GM19467 (cell line): ENCODE measurements around the gene COQ9.
A peak's percentile ranks its signal among the peaks of the same experiment; 100 is the strongest.
"Not testable (repeated sequence)": the region's sequence is repeated elsewhere in the genome, so short reads cannot be mapped to it uniquely, and the experiment has no call there.

ENCODE experiments used
- ATAC-seq: cut with Tn5 transposase; IDR thresholded peaks from one replicate; pipeline ENCODE4 v1.9.1; 2021; ENCODE audit warnings: mild to moderate bottlenecking, moderate library complexity; ENCODE audit not compliant: unreplicated experiment

COQ9 gene, protein sequence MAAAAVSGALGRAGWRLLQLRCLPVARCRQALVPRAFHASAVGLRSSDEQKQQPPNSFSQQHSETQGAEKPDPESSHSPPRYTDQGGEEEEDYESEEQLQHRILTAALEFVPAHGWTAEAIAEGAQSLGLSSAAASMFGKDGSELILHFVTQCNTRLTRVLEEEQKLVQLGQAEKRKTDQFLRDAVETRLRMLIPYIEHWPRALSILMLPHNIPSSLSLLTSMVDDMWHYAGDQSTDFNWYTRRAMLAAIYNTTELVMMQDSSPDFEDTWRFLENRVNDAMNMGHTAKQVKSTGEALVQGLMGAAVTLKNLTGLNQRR

DNA sequence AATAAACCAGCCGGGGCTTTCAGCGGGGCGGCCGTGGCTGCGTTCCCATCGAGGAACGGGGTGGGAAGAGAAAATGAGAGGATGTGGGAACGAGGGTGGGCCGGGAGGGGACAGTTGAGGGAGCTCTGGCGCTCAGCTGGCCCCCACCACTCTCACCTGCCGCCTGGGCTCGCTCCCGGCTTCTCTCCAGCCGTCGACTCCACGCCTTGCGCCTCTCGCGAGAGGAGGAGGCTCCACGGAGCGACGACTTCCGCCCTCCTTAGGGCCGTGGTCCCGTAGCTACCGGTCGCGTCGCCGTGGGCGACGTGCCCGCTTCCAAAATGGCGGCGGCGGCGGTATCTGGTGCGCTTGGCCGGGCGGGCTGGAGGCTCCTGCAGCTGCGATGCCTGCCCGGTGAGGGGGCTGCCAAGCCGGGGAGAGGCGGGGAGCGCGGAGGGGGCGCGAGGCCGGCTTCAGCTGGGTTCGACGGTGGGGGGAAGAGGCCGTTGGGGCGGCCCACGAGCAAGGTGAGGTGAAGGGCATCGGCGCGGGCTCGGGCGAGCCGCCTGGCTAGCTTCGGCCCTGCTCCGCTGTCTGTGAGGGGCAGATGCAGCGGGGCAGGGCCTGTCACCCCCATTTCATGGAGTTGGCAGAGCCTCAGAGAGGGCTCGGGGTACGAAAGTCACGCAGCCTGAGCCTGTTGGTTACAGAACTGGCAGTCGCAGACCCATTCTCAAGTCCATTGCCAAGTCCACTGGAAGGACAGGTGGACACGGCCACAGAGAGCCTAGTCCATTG is at the start of gene COQ9, which contains the start of gene CIAPIN1:
COQ9 (plus strand) TSS at position 294 of the 777 bp plus-strand sequence; CDS start at position 321, 27 bp downstream.
CIAPIN1 (minus strand) TSS at position 200 of the 777 bp plus-strand sequence. CDS start 6,457 bp downstream, outside the sequence.
- peak; percentile 95 for ATAC-seq

- ATAC-seq, result not testable (repeated sequence)
Measured at GRCh38 chr16:57397493-57397892, 49.8 kb upstream of the COQ9 start.

DNA sequence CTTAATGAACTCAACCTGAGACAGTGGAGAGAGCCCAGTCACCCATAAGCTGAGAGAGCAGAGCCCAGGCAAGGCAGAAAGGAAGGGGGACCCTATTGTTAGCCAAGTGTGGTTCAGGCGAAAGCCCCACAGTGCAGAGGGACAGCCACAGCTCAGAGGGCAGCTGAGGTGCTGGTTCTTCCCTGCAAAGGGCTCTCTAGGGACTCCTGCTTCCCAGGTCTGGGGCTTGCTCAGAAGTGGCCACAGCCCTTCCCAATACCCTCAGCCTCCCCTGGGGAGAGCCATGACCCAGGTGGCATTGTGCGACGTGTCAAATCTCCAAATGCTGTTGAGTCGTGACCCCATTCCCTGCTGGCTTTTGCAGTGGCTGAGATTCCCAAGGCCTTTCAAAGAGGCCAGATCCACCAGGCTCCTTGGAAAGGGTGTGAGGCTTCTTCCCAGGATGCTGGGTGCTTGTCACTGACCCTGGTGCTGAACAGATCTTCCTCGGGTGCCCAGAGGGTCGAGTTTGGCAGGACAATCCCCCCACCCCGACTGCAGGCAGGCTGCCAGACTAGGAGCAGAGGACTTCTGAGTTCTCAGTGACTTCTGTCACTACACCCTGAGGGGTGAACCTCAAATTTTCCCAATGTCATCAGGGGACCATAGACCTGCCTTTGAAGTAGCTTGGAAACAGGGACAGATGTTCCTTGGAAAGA is 45.2 kb upstream of the COQ9 start:
- no peak for ATAC-seq

DNA sequence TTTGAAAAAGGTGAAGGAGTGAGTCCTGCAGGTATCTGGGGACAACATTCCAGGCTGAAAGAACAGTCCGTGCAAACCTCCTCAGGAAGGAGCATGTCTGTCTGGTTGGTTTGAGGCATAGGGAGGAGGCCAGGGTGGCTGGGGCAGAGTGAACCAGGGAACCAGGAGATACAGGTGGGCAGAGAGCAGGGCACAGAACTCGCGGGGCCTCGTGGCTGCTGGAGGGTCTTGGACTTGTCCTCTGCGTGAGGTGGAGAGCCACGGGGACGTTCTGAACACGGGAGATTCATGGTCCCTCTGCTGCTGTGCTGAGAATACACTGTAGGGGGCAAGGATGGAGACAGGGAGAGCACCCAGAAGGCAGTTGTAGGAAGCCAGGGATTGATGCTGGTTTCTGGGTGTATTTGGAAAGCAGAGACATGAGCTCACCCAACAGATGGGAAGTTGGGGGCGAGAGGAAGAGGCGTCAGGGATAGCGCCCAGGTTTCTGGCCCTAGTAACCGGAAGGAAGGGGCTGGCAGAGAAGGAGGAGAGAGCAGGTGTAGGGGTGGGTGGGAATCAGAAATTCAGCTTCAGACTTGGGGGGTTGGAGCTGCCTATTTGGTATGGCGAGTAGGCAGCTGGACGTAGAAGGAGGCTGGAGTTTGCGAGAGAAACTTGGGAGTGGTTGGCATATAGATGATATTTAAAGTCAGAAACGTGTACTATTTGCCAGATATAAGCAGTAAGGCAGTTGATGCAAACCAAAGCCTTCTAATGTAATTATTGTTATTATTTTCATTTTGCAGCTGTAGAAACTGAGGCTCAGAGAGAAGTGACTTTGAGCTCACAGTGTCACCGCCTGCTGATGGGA is 43.1 kb upstream of the COQ9 start, which contains the start of gene CCL17:
CCL17 (plus strand) TSS at position 803 of the 853 bp plus-strand sequence. CDS start 9,166 bp downstream, outside the sequence.
- no peak for ATAC-seq

GRCh38 chr16:57405097-57405496 is 42.2 kb upstream of the COQ9 start:
- no peak for ATAC-seq

DNA sequence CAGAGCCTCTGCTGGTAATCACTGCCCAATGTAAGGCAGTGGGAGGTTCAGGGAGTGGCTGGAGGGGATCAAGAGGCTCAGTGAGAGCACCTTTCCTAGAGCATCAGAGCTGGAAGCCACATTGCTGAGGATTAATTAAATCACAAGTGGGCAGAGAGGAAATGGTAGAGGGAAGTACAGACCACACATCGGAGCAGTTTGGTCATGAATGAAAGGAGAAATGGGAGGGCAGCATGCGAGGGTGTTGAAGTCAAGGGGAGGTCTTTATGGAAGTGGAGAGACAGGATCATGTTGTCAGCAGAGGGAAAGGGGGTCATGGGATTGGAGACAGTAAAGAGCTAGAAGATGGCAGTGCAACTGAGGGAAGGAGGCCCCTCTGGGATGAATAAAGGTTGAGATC is 40.4 kb upstream of the COQ9 start:
- ATAC-seq, result no peak

DNA sequence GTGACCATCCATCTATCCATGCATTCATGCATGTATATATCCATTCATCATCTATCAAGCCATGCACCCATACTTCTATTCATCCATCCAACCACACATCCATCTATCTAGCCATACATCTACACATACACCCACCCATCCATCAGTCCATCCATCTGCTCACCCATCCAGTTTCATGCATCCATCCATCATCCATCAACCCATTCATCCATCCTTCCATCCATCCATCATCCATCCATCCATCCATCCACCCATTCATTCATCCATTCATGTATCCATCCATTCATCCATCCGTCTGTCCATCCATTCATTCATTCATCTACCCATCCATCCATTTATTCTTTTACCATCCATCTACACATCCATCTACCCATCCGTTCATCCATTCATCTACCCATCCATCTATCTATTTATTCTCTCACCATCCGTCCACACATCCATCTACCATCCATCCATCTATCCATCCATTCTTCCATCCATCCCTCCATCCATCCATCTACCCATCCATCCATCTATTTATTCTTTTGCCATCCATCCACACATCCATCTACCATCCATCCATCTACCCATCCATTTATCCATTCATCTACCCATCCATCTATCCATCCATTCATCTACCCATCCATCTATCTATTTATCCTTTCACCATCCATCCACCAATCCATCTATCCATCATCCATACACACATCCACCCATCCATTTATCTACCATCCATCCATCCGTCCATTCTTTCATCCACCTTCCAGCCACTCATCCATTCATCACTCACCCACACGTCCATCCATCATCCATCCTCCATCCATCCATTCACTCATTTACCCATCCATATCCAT is 39.5 kb upstream of the COQ9 start:
- no peak for ATAC-seq

DNA sequence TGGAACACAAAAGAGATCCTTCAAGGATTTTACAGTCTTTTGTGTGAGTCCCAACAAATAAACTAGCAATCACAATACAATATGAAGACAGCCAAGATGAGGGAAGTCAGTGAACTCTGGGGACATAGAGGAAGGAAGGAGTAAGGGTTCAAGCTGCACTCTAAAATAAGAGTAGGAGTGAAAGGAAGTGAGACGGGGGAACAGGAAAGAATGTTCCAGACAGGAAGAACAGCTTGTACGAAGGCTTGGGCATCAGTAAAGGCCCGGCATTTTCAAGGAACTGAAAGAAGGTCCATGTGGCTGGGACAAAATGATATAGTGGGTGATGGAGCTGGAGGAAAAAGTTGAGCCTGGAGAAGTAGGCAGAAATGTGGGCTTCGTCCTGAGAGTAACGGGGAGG is 38.2 kb upstream of the COQ9 start:
- no peak for ATAC-seq

DNA sequence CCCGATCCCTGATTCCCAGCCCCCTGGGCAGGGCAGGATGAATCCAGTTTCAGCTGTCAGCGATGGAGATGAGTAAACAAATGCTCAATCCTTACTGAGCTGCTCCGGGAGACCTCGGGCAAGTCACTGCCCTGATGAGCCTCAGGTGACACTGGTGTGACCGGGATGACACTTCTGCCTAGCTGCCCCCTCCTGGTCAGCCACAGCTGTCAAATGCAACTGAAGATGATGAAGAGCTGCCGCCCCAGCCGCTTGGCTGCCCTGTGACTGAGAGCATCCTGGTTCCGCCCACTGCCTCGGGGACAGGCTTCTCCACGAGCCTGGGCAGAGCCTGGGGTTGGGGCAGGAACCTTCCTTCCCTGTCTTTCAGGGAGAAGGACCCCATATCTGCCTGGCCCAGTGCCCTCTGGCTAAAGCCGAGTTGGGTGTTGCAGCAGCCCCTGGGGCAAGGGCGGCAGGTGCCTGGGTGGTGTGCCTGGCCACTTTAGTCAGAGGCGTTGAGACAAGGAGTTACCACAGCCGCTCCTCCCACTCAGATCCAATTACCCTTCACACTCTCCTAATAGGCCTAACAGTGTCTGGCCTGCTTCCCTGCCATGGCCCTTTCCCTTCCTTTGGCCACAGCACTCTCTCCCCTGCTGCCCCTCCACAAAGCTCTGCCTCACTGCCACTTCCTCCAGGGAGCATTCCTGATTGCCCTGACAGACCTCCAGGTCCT is 37.2 kb upstream of the COQ9 start:
- no peak for ATAC-seq

DNA sequence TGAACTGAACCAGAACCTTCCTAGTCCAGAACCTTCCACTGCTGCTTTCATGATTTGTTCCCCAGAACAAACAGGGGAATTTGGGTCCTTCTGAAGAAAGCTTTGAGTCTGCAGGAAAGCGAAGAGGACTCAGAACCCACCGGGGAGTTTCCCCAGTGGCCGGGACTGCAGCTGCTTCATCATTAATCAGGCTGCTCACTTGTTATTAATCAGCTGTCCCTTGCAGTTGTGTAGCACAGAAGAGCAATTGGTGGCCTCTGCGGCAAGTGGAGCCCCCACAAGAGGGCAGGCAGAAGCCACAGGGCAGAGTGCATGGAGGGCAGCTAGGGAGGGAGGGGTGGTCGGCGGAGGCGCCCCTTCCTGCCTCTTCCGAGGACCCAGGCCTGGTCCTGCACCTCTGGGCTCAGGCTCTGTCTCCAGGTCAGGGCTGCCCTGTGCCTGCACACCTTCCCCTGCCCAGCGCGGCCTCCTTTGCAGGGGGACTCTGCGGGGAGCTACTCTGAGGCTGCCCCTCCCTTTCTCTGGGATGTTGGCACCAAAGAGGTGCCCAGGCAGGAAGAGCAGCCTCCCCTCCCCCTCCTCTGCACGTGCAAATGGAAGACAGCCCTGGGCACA is 35.8 kb upstream of the COQ9 start:
- ATAC-seq, result no peak

GRCh38 chr16:57412584-57412983 is 34.7 kb upstream of the COQ9 start:
- ATAC-seq, result no peak

- peak; percentile 57 for ATAC-seq
Measured at GRCh38 chr16:57413301-57413730, 34.0 kb upstream of the COQ9 start.

GRCh38 chr16:57413733-57414132 is 33.5 kb upstream of the COQ9 start:
- ATAC-seq, result no peak

DNA sequence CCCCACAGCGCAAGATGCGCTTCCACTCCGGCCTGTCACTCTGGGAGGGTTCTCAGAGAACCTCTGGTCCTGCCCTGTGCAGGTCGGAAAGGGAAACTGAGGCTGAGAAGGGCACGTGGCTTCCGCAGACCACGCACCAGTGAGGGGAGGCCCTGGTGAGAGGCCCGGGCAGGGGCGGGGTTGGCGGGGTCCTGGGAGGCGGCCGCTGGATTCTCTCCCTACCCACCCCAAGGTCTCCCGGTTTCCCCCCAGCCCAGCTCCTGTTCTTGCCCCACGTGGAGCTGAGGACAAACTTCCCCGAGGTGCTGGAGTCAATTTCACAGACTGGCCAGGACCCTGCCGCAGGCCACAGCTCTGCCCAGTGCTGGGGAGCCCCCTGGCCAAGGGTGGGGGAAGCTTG is 31.2 kb upstream of the COQ9 start:
- no peak for ATAC-seq

GRCh38 chr16:57419506-57419905 is 27.8 kb upstream of the COQ9 start:
- no peak for ATAC-seq

DNA sequence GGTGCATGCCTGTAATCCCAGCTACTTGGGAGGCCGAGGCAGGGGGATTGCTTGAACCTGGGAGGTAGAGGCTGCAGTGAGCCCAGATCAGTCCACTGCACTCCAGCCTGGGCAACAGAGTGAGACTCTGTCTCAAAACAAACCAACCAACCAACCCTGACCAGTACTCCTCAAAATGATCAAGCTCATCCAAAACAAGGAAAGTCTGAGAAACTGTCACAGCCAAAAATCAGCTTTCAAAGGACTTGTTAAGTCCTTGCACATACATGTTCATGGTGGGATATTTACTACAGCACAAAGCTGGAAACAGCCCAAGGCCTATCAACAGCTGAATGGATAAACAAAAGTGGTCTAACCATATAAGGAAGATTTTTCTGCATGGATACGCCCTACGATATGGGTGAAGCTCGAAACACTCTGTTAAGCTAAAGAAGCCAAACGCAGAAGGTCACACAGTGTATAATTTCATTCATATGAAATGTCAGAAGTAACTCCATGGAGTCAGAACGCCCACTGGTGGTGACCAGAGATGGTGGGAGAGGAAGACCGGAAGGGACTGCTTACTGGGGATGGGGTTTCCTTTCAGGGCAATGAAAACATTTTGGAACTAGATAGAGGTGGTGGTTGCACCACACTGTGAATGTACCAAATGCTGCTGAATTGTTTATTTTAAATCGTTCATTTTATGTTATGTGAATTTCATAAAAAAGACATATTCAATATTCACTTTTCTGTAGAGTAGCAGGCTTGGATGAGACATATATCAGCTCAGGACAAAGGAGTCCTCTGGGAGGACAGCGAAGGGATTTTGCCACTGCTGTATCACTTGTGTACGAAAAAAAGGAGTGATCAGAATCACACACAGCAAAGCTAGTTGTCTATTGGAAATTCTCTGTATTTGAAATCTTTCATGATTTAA is 25.0 kb upstream of the COQ9 start:
- no peak for ATAC-seq

- no peak for ATAC-seq
Measured at GRCh38 chr16:57423152-57423551, 24.1 kb upstream of the COQ9 start.
